WTC11 (cell line): ENCODE data around the gene BATF. TPM values are rescaled to one million over a fixed set of nuclear protein-coding genes. Genes with fewer than 3 reads are reported as not detected.

Experiments used
- ATAC-seq: fragments of 200-7000 bp; cut with Tn5 transposase; 2 replicates; pipeline ENCODE4 v1.10.0; 2021; ENCODE audit warnings: mild to moderate bottlenecking, moderate library complexity
- CTCF ChIA-PET: fragments of 300-600 bp; sonication (Branson Sonifier 250); formaldehyde crosslinking; loops from one replicate; lab custom pipeline; 2021; ENCODE audit warnings: antibody characterized with exemption; lab: Charles Lee
- POLR2A ChIA-PET: fragments of 350-600 bp; sonication (Branson Sonifier 250); formaldehyde crosslinking; loops from one replicate; lab custom pipeline; 2021; ENCODE audit warnings: antibody characterized with exemption; lab: Charles Lee
- DNase-seq: peaks from one replicate; pipeline ENCODE4 v3.0.0; 2021; ENCODE audit warnings: low spot score
- H3K27ac Mint-ChIP-seq: 2 replicates; pipeline ENCODE4 v1.8.0; 2021; ENCODE audit warnings: mixed read lengths
- H3K27me3 Mint-ChIP-seq: 2 replicates; pipeline ENCODE4 v1.8.0; 2021; ENCODE audit warnings: low read depth, mild to moderate bottlenecking, moderate library complexity, mixed read lengths
- H3K36me3 Mint-ChIP-seq: 2 replicates; pipeline ENCODE4 v1.8.0; 2021; ENCODE audit warnings: mixed read lengths
- H3K4me1 Mint-ChIP-seq: 2 replicates; pipeline ENCODE4 v1.8.0; 2022; ENCODE audit warnings: mixed read lengths
- H3K4me3 Mint-ChIP-seq: 2 replicates; pipeline ENCODE4 v1.8.0; 2021; ENCODE audit warnings: mild to moderate bottlenecking, moderate library complexity, mixed read lengths
- H3K9me3 Mint-ChIP-seq: 2 replicates; pipeline ENCODE4 v1.8.0; 2021; ENCODE audit warnings: mixed read lengths
- ATF1 ChIP-seq: sonication (generic); formaldehyde crosslinking; IDR thresholded peaks from 2 replicates; pipeline ENCODE4 v1.8.1; 2023; ENCODE audit warnings: mild to moderate bottlenecking, moderate library complexity, missing genetic modification reagents
- CBFB ChIP-seq: sonication (generic); formaldehyde crosslinking; IDR thresholded peaks from 2 replicates; pipeline ENCODE4 v1.8.1; 2022; ENCODE audit warnings: mild to moderate bottlenecking, low read depth, missing genetic modification reagents
- ELF4 ChIP-seq: sonication (generic); formaldehyde crosslinking; IDR thresholded peaks from 2 replicates; pipeline ENCODE4 v1.8.1; 2022; ENCODE audit warnings: low read depth, mild to moderate bottlenecking, moderate library complexity, missing genetic modification reagents
- FOXP1 ChIP-seq: sonication (generic); formaldehyde crosslinking; IDR thresholded peaks from 2 replicates; pipeline ENCODE4 v1.8.0; 2022; ENCODE audit warnings: missing genetic modification reagents, mild to moderate bottlenecking, moderate library complexity, borderline replicate concordance
- IRF2 ChIP-seq: sonication (generic); formaldehyde crosslinking; IDR thresholded peaks from 2 replicates; pipeline ENCODE4 v1.8.0; 2022; ENCODE audit warnings: low read depth, missing genetic modification reagents, borderline replicate concordance
- NFATC4 ChIP-seq: fragments of 250-450 bp; sonication (Bioruptor Pico); IDR thresholded peaks from 2 replicates; pipeline ENCODE4 v1.9.0; 2021; ENCODE audit warnings: mild to moderate bottlenecking
- NFE2L1 ChIP-seq: sonication (generic); formaldehyde crosslinking; IDR thresholded peaks from 2 replicates; pipeline ENCODE4 v1.8.1; 2023; ENCODE audit warnings: missing genetic modification reagents
- SMAD3 ChIP-seq: sonication (generic); formaldehyde crosslinking; IDR thresholded peaks from 2 replicates; pipeline ENCODE4 v1.8.0; 2022; ENCODE audit warnings: missing genetic modification reagents, mild to moderate bottlenecking, borderline replicate concordance
- SMAD4 ChIP-seq: sonication (generic); formaldehyde crosslinking; IDR thresholded peaks from 2 replicates; pipeline ENCODE4 v1.8.0; 2022; ENCODE audit warnings: mild to moderate bottlenecking, missing genetic modification reagents
- TCF7 ChIP-seq: sonication (generic); formaldehyde crosslinking; IDR thresholded peaks from 2 replicates; pipeline ENCODE4 v1.8.0; 2022; ENCODE audit warnings: mild to moderate bottlenecking, low read depth, missing genetic modification reagents, moderate library complexity
- TEAD1 ChIP-seq: sonication (generic); formaldehyde crosslinking; IDR thresholded peaks from 2 replicates; pipeline ENCODE4 v1.8.0; 2022; ENCODE audit warnings: mild to moderate bottlenecking, missing genetic modification reagents
- TEAD4 ChIP-seq: sonication (generic); formaldehyde crosslinking; IDR thresholded peaks from 2 replicates; pipeline ENCODE4 v1.8.0; 2022; ENCODE audit warnings: mild to moderate bottlenecking, missing genetic modification reagents
- ZBTB21 ChIP-seq: sonication (generic); formaldehyde crosslinking; IDR thresholded peaks from 2 replicates; pipeline ENCODE4 v1.8.1; 2023; ENCODE audit warnings: mild to moderate bottlenecking, missing genetic modification reagents, borderline replicate concordance
- ZNF138 ChIP-seq: sonication (generic); formaldehyde crosslinking; conservative IDR thresholded peaks from 2 replicates; pipeline ENCODE4 v1.8.1; 2022; ENCODE audit warnings: mild to moderate bottlenecking, moderate library complexity, missing genetic modification reagents
- ZNF232 ChIP-seq: sonication (generic); formaldehyde crosslinking; IDR thresholded peaks from 2 replicates; pipeline ENCODE4 v1.8.0; 2022; ENCODE audit warnings: mild to moderate bottlenecking, missing genetic modification reagents
- ZNF317 ChIP-seq: sonication (generic); formaldehyde crosslinking; IDR thresholded peaks from 2 replicates; pipeline ENCODE4 v1.8.1; 2023; ENCODE audit warnings: low read depth, mild to moderate bottlenecking, moderate library complexity, missing genetic modification reagents, borderline replicate concordance
- ZNF416 ChIP-seq: fragments of 250-450 bp; sonication (Bioruptor Pico); IDR thresholded peaks from 2 replicates; pipeline ENCODE4 v1.9.0; 2021; ENCODE audit warnings: mild to moderate bottlenecking, inconsistent platforms
- total RNA-seq: library from RNA; stranded (reverse); gene quantifications from 3 replicates; pipeline ENCODE4 v1.2.3, GENCODE V29; 2021
- TF ChIP-seq, protein P1 (sequence below): sonication (generic); formaldehyde crosslinking; IDR thresholded peaks from 2 replicates; pipeline ENCODE4 v1.8.0; 2022; ENCODE audit warnings: missing genetic modification reagents
- TF ChIP-seq, protein P2 (sequence below): sonication (generic); formaldehyde crosslinking; IDR thresholded peaks from 2 replicates; pipeline ENCODE4 v1.8.0; 2022; ENCODE audit warnings: mild to moderate bottlenecking, missing genetic modification reagents

The BATF gene
- total RNA-seq, 1 experiment from 2014 or later, result not detected

- no peak for TF ChIP-seq ZNF138 (CRISPR knock-in tag)
These were observed 26.3 kb downstream of the BATF start (continued) for GRCh38 chr14:75548544-75548943.

- no peak for ATAC-seq
- Mint-ChIP-seq H3K4me3 (no peak overlapping the region), H3K36me3 (no peaks in the 10 kb centered on the region), H3K27ac (no peak overlapping the region), H3K4me1 (peaks cover 3% of the 10 kb centered on the region), H3K27me3 (peaks cover 3% of the 10 kb centered on the region; the same call in 1 of the 2 replicates), H3K9me3 (no peaks in the 10 kb centered on the region)
- ChIA-PET CTCF (no interaction called here), POLR2A (no interaction called here)
- TF ChIP-seq, protein P1, sequence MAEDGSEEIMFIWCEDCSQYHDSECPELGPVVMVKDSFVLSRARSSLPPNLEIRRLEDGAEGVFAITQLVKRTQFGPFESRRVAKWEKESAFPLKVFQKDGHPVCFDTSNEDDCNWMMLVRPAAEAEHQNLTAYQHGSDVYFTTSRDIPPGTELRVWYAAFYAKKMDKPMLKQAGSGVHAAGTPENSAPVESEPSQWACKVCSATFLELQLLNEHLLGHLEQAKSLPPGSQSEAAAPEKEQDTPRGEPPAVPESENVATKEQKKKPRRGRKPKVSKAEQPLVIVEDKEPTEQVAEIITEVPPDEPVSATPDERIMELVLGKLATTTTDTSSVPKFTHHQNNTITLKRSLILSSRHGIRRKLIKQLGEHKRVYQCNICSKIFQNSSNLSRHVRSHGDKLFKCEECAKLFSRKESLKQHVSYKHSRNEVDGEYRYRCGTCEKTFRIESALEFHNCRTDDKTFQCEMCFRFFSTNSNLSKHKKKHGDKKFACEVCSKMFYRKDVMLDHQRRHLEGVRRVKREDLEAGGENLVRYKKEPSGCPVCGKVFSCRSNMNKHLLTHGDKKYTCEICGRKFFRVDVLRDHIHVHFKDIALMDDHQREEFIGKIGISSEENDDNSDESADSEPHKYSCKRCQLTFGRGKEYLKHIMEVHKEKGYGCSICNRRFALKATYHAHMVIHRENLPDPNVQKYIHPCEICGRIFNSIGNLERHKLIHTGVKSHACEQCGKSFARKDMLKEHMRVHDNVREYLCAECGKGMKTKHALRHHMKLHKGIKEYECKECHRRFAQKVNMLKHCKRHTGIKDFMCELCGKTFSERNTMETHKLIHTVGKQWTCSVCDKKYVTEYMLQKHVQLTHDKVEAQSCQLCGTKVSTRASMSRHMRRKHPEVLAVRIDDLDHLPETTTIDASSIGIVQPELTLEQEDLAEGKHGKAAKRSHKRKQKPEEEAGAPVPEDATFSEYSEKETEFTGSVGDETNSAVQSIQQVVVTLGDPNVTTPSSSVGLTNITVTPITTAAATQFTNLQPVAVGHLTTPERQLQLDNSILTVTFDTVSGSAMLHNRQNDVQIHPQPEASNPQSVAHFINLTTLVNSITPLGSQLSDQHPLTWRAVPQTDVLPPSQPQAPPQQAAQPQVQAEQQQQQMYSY, result no peak
- no peak for TF ChIP-seq TEAD1
- no peak for DNase-seq
These were observed 26.9 kb downstream of the BATF start for GRCh38 chr14:75549169-75549568.

DNA sequence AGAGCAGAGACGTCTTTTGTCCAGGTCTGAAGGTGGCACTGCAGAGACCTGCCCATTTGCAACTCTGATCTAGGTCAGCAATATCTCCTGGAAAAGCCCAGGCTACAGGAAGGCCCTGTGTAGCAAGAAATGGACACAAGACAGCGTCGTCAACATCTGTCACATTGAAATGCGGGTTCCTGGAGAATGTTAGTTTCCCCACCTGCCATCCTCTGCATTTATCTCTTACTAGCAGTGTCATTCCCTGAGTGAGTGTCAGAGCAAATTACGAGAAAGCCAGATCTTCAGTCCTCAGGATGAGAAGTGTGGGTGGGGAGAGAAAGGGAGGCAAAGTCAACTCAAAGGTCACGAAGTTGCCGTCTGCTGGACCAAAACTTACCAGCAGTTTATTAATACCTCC is 28.8 kb downstream of the BATF start:
- H3K27ac Mint-ChIP-seq, result no peak overlapping the region
- no peak overlapping the region for H3K4me3 Mint-ChIP-seq
- no peak for ATAC-seq
- peaks cover 3% of the 10 kb centered on the region; the same call in 1 of the 2 replicates for H3K27me3 Mint-ChIP-seq
- ChIA-PET CTCF (interaction anchor here (2.0 kb wide), 1 partner anchor 10 kb away, joined by 7 read pairs; no protein-coding TSS in a partner anchor), POLR2A (no interaction called here)
- H3K36me3 Mint-ChIP-seq, result no peaks in the 10 kb centered on the region
- peaks cover 13% of the 10 kb centered on the region for H3K4me1 Mint-ChIP-seq
- no peak for TF ChIP-seq SMAD4 (CRISPR knock-in tag)
- TF ChIP-seq SMAD3 (CRISPR knock-in tag), result no peak
- no peak for TF ChIP-seq ZNF232 (CRISPR knock-in tag)
- TF ChIP-seq NFE2L1, result no peak
- TF ChIP-seq ZNF416, result no peak
- no peak for TF ChIP-seq NFATC4 (CRISPR knock-in tag)
- TF ChIP-seq, protein P2, sequence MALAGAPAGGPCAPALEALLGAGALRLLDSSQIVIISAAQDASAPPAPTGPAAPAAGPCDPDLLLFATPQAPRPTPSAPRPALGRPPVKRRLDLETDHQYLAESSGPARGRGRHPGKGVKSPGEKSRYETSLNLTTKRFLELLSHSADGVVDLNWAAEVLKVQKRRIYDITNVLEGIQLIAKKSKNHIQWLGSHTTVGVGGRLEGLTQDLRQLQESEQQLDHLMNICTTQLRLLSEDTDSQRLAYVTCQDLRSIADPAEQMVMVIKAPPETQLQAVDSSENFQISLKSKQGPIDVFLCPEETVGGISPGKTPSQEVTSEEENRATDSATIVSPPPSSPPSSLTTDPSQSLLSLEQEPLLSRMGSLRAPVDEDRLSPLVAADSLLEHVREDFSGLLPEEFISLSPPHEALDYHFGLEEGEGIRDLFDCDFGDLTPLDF (CRISPR knock-in tag), result no peak
- TF ChIP-seq, protein P1, result no peak
- TF ChIP-seq TEAD4 (CRISPR knock-in tag), result no peak
- TF ChIP-seq, all 79 proteins: peak for 0
- no peaks in the 10 kb centered on the region for H3K9me3 Mint-ChIP-seq
- DNase-seq, result no peak

GRCh38 chr14:75553157-75553556 is 30.9 kb downstream of the BATF start:
- H3K4me3 Mint-ChIP-seq, result no peak overlapping the region
- ATAC-seq (no peak), DNase-seq (no peak)
- ChIA-PET POLR2A (no interaction called here), CTCF (interaction anchor here (0.8 to 1.6 kb wide), 3 partner anchors 8 to 40 kb away, joined by 3 to 19 read pairs (median 3); no protein-coding TSS in a partner anchor)
- peaks cover 16% of the 10 kb centered on the region for H3K9me3 Mint-ChIP-seq
- no peak overlapping the region for H3K27ac Mint-ChIP-seq
- H3K4me1 Mint-ChIP-seq, result peaks cover 13% of the 10 kb centered on the region
- peaks cover 3% of the 10 kb centered on the region; the same call in 1 of the 2 replicates for H3K27me3 Mint-ChIP-seq
- H3K36me3 Mint-ChIP-seq, result peaks cover 3% of the 10 kb centered on the region; the same call in 1 of the 2 replicates
- TF ChIP-seq ZNF317 (CRISPR knock-in tag) (no peak), ATF1 (CRISPR knock-in tag) (no peak), IRF2 (no peak), CBFB (no peak), ELF4 (no peak), FOXP1 (CRISPR knock-in tag) (no peak), ZBTB21 (CRISPR knock-in tag) (no peak), NFATC4 (CRISPR knock-in tag) (no peak), TCF7 (CRISPR knock-in tag) (no peak)
- TF ChIP-seq, protein P1, result no peak
